Stimulated activated CD4-positive, alpha-beta T cell treated with anti-CD3 and anti-CD28 coated beads, Interleukin-1b, Interleukin-23, amount 100 ng/mL, for 1 hour (primary cell): ENCODE measurements around the gene COX6B1.
A peak's percentile ranks its signal among the peaks of the same experiment; 100 is the strongest.
"Not testable (repeated sequence)": the region's sequence is repeated elsewhere in the genome, so short reads cannot be mapped to it uniquely, and the experiment has no call there.

Source experiments
- DNase-seq, 2 donors: peaks; one replicate each; pipeline ENCODE4 v3.0.0-alpha.2; 2020; ENCODE audit warnings: low read depth in 2 of 2

COX6B1 gene

DNA sequence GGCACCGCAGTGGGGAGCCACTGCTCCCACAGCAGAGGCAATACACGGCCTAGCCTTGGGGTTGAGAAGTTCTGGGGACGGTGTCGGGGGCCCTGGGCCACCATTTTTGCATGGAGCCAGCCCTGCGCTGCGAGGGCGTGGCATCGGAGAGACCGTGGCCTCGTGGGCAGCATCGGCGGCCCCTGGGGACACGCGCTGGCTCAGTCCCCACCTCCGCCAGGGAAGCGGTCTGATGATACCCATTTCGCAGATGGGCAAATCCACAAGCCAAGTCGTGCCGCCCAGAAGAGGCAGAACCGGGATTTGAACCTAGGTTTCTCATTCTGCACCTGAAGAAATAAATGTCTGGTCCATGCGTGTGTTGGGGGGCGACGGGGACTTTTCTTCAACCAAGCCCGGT lies 17.0 kb downstream of the COX6B1 start:
- no peak for DNase-seq

DNA sequence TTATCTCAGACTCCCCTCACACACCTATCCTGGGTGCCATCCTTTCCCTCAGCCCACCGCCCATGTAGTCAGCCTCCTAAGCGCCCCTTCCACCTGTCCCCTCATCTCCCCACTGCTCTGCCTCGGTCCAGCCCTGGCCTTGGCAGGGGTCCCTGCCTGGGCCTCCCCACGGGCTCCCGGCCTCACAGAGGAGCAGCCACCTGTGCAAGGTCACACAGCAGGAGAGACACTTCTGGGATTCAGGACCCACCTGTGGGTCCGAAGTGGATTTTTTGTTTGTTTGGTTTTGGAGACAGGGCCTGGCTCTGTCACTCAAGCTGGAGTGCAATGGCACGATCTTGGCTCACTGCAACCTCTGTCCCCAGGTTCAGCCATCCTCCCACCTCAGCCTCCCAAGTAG lies 17.5 kb downstream of the COX6B1 start:
- DNase-seq = no peak

DNA sequence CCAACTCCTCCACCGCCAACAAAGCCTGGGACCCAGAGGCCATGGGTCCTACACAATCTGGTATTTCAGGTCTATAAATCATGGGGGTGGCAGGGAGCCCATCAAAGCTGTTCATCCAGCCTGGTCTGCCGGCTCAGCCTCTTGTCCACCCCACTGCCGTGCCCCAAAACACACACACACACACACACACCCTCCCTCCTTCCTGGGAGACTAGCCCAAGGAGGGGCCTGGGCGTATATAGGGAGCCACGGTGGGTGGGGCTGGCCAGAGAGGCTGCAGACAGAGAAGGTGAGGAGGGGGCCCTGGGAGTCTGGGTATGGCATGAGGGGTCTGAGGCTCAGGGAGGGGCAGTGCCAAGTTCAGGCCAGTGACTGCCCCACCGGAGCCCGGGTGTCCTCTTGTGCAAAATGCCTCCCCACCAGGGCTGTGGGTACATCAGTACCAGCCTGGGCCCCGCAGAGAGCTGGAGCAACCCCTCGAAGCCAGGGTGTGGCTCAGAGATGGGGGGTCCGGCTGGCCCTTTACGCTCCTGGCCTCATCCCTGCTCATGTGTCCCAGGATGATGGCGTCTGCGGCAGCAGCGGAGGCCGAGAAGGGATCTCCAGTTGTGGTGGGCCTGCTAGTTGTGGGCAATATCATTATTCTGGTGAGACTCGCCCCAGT lies 18.3 kb downstream of the COX6B1 start, which contains the start of gene UPK1A:
Gene UPK1A (plus strand): TSS at position 267 of the 663 bp plus-strand sequence. CDS start 296 bp downstream, at position 563.
- no peak for DNase-seq

DNA sequence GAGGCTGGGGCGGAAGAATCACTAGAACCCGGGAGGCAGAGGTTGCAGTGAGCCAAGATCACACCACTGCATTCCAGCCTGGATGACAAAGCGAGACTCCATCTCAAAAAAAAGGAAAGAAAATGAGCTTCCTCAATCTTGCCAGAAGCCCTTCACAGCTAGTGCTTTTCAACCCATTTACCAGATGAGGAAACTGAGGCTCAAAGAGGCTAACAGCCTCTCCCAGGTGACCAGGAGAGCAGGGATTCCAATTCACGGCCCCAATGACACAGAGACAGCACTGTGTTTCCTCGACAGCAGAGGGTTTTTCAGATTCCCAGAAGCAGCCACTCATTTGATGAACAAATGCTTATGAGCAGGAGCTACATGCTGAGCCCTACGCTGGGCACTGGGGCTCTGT lies 21.4 kb downstream of the COX6B1 start:
- no peak for DNase-seq

DNA sequence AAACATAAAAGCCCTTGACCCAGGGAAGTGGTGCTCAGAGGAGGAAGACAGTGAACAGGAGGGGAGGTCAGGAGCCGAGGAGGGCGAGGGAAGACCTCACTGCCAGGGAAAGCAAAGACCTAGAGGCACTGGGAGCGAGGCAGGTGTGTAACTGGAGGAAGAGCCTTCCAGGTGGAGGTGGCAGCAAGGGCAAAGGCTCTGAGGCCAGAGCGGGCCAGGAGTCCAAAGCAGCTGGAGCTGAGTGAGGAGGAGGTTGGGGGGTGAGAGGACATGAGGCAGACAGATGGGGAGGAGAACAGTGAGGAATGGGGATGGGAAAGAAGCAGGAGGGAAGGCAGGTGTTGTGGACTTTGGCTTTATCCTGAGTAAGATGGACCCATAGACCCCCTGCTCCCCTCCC lies 21.9 kb downstream of the COX6B1 start:
- DNase-seq = no peak

DNA sequence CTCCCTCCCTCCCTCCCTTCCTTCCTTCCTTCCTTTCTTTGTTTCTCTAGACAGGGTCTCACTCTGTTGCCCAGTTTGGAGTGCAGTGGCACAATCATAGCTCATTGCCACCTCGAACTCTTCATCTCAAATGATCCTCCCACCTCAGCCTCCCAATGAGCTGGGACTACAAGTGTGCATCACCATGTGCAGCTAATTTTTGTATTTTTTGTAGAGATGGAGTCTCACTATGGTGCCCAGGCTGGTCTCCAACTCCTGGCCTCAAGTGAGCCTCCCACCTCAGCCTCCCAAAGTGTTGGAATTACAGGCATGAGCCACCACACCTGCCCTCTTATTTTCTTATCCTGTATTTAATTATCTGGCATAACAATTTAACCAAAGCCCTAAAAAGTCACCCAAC lies 22.6 kb downstream of the COX6B1 start:
- no peak for DNase-seq

DNA sequence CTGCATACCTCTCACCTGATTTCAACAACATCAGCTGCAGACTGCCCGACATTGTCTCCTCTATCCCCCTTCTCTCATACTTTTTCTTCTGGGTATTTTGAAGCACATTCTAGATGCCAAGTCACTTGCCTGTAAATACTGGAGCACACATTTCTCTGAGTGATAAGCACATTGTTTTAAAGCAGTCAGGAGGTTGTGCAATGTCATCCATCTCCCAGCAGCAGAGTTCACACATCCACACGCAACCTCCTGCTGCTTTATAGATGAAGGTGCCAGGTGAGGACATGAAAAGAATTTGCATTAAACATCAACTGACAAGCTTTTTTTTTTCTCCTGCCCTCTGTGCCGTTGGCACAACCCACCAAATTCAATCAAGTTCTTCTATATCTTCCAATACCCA lies 23.7 kb downstream of the COX6B1 start:
- DNase-seq = no peak

DNA sequence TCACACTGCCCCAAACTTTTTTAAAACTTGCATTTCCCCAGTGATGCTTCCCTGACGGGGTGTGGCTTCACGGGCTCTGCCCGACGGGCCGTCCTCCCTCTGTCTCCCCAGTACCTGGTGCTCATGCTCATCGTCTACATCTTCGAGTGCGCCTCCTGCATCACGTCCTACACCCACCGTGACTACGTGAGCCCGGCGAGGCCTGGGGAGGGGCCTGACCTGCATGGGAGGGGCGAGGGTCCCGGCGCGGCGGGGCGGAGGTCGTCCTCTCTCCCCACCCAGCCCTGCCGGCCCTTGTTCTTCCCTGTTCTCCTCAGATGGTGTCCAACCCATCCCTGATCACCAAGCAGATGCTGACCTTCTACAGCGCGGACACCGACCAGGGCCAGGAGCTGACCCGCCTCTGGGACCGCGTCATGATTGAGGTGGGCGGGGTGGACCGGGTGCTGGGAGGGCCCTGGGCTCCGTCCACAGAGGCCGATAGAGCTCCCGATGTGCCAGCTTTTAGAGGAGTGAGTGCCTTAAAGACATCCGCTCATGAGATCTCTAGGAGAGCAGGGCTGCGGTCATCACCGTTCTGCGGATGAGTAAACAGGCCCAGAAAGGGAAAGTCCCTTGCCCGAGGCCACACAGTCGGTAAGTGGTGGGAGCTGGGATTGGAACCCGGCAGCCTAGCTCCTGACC lies 25.1 kb downstream of the COX6B1 start:
- no peak for DNase-seq

DNA sequence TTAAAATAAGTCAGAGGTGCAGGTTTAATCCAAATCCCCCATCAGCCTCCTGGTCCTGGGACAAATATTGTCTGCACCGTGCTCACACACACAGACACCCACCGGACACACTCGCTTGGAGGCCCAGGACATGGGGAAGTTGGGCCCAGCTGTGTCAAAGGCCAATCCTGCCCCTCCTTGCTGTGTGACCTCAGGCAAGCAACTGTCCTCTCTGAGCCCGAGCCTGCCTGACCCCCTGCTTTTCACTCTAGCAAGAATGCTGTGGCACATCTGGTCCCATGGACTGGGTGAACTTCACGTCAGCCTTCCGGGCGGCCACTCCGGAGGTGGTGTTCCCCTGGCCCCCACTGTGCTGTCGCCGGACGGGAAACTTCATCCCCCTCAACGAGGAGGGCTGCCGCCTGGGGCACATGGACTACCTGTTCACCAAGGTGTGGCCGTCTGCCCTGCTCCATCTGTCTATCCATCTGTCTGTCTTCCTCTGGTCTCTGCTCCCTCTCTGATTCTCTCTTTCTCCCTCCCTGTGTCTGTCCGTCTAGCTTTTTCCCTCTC lies 27.5 kb downstream of the COX6B1 start:
- DNase-seq = no peak

DNA sequence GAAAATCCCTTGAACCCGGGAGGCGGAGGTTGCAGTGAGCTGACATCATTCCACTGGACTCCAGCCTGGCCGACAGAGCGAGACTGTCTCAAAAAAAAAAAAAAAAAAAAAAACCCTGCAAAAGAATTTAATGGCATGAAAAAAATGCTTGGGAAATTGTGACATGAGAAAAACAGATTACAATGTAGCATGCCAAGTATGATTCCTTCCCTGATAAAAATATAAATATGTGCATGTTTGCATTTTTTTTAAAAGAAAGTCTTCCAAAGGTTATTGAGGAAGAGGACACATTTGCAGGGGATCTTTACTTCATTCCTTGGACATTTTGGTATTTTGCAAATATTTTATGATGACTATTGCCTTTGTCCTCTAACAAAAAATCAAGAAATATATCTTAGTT lies 41.7 kb downstream of the COX6B1 start:
- no peak for DNase-seq

DNA sequence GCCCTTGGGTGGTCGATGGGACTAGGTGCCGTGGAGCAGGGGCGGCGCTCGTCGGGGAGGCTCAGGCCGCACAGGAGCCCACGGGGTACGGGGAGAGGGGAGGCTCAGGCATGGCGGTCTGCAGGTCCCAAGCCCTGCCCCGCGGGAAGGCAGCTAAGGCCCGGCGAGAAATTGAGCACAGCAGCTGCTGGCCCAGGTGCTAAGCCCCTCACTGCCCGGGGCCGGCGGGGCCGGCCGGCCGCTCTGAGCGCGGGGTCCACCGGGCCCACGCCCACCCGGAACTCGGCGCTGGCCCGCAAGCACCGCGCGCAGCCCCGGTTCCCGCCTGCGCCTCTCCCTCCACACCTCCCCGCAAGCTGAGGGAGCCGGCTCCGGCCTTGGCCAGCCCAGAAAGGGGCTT lies 43.0 kb downstream of the COX6B1 start:
- DNase-seq = not testable (repeated sequence)

DNA sequence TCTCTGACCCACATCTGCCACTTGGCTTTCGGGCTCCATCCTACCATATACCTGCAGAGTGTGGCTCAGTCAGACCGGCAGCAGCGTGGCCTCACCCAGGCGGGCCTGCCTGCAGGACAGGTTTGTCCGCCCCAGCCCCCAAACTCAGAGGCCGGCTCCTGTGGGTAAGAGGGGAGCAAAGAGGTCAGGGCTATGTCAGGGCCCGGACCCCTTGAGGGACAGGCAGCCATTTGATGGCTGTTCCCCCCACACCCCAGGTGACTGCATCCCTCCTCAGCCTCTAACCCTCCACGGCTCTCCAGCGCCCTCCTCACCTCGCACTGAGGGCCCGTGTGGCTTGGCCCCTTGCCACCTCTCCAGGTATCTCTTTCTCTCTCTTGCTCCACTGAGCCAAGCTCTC lies 43.9 kb downstream of the COX6B1 start:
- DNase-seq = no peak

DNA sequence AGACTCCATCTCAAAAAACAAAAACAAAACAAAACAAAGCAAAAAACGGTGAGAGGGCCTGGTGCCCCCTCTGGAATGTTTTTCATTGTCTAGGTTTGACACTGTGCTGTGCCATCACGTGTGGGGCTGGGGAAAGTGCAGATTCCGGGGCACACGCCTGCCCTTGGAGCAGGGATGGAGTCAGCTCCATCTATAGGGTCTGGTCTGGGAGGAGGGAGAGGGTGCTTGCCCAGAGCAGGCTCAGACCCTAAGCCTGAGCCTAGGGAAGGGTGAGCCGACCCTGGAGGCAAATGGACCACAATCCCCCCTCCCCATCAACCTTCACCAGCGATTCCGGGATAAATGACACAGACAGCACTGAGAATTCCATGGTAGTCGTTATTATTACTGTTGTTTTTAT lies 45.3 kb downstream of the COX6B1 start:
- DNase-seq = no peak

DNA sequence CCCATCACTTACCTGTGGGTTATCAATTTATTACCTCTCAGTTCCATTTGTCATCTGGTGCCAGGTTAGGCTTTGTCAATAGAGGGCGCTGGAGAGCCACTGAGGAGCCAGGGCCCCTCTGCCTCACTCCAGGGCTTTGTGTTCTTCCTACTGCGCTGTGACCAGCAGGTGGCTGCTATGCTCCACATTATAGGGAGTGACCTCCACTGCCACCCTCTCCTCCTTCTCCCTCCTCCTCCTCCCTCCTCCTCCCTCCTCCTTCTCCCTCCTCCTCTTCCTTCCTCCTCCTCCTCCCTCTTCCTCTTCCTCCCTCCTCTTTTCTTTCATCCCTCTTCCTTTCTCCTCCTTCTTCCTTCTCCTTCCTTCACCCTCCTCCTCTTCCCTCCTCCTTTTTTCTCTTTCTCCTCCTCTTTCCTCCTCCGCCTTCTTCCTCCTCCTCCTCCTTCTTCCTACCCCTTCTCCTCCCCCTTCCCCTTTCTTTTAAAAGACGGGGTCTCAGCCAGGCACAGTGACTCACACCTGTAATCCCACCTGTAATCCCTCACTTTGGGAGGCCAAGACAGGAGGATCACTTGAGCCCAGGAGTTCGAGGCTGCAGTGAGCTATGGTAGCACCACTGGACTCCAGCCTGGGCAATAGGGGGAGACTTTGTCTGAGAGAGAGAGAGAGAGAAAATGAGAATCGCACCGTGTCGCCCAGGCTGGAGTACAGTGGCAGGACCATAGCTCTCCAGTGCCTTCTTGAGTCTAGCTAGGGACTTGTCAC lies 45.9 kb downstream of the COX6B1 start:
- DNase-seq = peak; percentile 82 to 89

DNA sequence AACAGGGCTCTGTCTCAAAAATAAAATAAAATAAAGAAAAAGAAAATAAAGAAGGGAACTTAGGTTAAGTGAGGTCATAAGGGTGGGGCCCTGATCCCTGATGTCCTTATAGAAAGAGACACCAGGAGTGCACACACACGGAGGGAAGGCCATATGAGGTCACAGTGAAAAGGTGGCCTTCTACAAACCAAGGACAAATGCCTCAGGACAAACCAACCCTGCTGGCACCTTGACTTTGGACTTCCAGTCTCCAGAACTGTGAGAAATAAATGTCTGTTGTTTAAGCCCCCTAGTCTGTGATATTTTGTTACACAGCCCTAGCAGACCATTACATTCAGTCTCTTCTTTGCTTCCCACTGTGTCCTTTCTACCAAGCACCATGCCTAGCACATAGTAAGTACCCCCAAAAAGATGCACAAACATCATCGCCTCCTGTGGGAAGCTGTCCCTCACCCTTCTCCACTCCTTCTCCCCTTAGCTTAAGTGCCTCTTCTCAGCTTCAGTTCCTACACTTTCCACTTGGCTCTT lies 47.8 kb downstream of the COX6B1 start:
- no peak for DNase-seq

DNA sequence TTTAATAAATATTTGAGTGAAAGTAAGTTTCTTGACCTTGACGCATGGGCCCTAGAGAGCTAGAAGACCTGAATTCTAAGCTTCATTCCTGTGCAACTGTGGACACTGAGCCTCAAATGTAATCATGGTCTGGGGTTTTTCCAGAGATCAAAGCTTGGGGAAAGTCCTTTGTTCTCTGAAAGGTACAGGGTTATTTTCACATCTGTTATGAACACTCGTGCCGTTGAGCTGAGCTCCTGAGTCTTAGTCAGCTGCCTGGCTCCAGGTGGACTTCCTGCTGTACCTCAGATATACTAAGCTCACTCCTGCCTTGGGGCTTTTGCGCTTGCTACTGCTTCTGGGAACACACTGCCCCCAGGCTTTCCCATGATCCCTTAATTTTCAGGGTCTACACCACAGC lies 48.7 kb downstream of the COX6B1 start:
- no peak for DNase-seq

DNA sequence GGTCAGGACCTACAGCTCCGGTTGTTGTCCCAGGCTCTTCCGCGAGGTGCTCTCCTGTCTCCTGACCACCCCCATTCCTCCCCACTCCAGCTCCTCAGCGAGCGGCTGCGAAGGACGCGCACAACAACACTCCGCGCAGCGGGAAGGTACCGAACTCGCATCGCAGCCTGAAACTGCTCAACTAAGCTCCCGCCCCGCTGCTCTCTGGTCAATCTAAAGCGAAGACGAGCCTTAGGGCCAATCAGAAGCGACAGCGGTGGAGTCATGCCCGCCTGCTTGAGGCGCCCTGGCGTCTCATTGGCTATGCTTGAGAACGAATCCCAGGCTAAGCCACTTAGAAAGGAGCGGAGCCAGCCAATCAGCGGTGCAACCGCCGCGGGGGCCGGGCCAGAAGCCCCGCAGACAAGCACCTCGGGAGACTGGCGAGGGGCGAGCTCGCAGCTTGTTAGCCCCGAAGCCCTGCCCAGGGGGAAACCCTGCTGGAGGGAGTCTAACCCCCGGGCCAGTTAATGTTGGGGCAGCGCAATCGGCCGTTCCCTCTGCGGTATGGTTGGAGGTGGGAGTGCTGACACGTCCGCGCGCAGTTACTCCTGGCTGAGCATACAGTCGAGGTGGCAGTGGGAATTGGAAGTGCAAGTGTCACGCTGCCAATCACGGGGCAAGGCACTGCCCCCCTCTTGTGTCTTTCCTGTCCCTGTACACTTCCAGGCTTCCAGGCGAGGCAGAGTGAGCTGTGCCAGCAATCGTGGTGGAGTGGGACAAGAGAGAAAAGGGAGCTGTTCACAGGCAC lies 54.3 kb downstream of the COX6B1 start:
- peak; percentile 74 to 81 for DNase-seq

DNA sequence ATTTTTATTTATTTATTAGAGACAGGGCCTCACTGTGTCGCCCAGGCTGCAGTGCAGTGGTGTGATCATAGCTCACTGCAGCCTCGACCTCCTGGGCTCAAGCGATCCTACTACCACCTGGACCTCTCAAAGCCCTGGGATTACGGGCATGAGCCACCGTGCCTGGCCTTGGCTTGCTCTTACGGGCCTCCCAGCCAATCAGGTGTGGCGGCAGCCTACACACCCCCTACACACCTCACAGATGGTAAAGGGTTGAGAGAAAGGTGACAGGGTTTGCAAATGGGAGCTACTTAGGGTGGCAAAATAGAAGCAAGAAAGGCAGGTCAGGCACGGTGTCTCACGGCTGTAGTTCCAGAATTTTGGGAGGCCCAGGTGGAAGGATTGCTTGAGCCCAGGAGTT lies 55.2 kb downstream of the COX6B1 start:
- DNase-seq = no peak

DNA sequence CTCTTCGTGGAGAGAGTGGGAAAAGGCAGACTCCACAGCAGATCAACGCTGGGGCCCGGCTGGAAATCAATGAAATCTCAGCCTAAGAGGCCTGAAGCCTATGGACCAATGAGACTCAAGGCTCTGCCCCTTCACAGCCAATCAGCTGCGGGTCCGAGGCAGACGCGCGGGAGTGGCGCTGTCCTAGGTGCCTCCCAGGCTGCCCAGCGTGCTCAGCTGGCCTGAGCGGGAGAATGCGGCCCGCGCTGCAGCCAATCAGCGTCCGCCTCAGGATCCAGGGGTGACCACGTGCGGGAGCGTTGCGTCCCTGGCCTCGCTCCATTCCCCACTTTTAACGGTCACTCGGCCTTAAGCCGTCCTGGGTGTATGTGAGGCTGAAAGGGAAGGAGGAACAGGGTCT lies 56.1 kb downstream of the COX6B1 start, which contains the start of gene ZBTB32:
Gene ZBTB32 (plus strand): TSS at position 341 of the 400 bp plus-strand sequence. CDS start 10,069 bp downstream, outside the sequence.
- no peak for DNase-seq
